HEK293 (cell line): ENCODE data around the gene MLKL.

ENCODE experiments used
- EGR2 ChIP-seq: fragments of 450-650 bp; formaldehyde crosslinking; IDR thresholded peaks from 2 replicates; pipeline ENCODE4 v1.5.1; 2016; ENCODE audit warnings: low read depth, missing biosample characterization, missing genetic modification characterization
- KLF9 ChIP-seq: fragments of 450-650 bp; formaldehyde crosslinking; IDR thresholded peaks from 2 replicates; pipeline ENCODE4 v1.5.1; 2016; ENCODE audit warnings: missing biosample characterization, missing genetic modification characterization, low read depth
- MYNN ChIP-seq: fragments of 450-650 bp; formaldehyde crosslinking; IDR thresholded peaks from 2 replicates; pipeline ENCODE4 v1.5.1; 2016; ENCODE audit warnings: missing biosample characterization, missing genetic modification characterization, borderline replicate concordance
- SCRT1 ChIP-seq: fragments of 450-650 bp; formaldehyde crosslinking; IDR thresholded peaks from 2 replicates; pipeline ENCODE4 v1.5.1; 2016; ENCODE audit warnings: missing biosample characterization, missing genetic modification characterization, borderline replicate concordance
- SETDB1 ChIP-seq: IDR thresholded peaks from one replicate; pipeline ENCODE4 v1.6.1; 2017; ENCODE audit warnings: mild to moderate bottlenecking, low read length, moderate library complexity, mixed read lengths; ENCODE audit not compliant: insufficient read length
- SP3 ChIP-seq: fragments of 450-650 bp; formaldehyde crosslinking; IDR thresholded peaks from 2 replicates; pipeline ENCODE4 v1.5.1; 2016; ENCODE audit warnings: missing biosample characterization, missing genetic modification characterization
- TRIM28 ChIP-seq: IDR thresholded peaks from 2 replicates; pipeline ENCODE4 v1.6.1; 2011; ENCODE audit warnings: low read length, control low read depth, borderline replicate concordance
- WT1 ChIP-seq: fragments of 450-650 bp; formaldehyde crosslinking; IDR thresholded peaks from 2 replicates; pipeline ENCODE4 v1.5.1; 2016; ENCODE audit warnings: missing biosample characterization, missing genetic modification characterization
- ZFHX2 ChIP-seq: fragments of 450-650 bp; formaldehyde crosslinking; conservative IDR thresholded peaks from 2 replicates; pipeline ENCODE4 v1.5.1; 2016; ENCODE audit warnings: missing biosample characterization, missing genetic modification characterization
- ZNF121 ChIP-seq: fragments of 450-650 bp; formaldehyde crosslinking; IDR thresholded peaks from 2 replicates; pipeline ENCODE4 v1.5.1; 2016; ENCODE audit warnings: missing biosample characterization, missing genetic modification characterization
- ZNF169 ChIP-seq: fragments of 450-650 bp; formaldehyde crosslinking; IDR thresholded peaks from 2 replicates; pipeline ENCODE4 v1.5.1; 2016; ENCODE audit warnings: missing biosample characterization, missing genetic modification characterization
- ZNF211 ChIP-seq: fragments of 450-650 bp; formaldehyde crosslinking; IDR thresholded peaks from 2 replicates; pipeline ENCODE4 v1.5.1; 2016; ENCODE audit warnings: low read depth, missing biosample characterization, missing genetic modification characterization
- ZNF221 ChIP-seq: fragments of 450-650 bp; formaldehyde crosslinking; IDR thresholded peaks from 2 replicates; pipeline ENCODE4 v1.5.1; 2017; ENCODE audit warnings: missing biosample characterization, missing genetic modification characterization, borderline replicate concordance
- ZNF23 ChIP-seq: fragments of 450-650 bp; formaldehyde crosslinking; IDR thresholded peaks from 2 replicates; pipeline ENCODE4 v1.5.1; 2016; ENCODE audit warnings: missing biosample characterization, missing genetic modification characterization, borderline replicate concordance
- ZNF266 ChIP-seq: fragments of 450-650 bp; formaldehyde crosslinking; IDR thresholded peaks from 2 replicates; pipeline ENCODE4 v1.5.1; 2016; ENCODE audit warnings: missing biosample characterization, missing genetic modification characterization, low read depth
- ZNF76 ChIP-seq: fragments of 450-650 bp; formaldehyde crosslinking; IDR thresholded peaks from 2 replicates; pipeline ENCODE4; 2016; ENCODE audit warnings: low read depth, missing biosample characterization, missing genetic modification characterization, borderline replicate concordance
- ZNF776 ChIP-seq: fragments of 450-650 bp; formaldehyde crosslinking; IDR thresholded peaks from 2 replicates; pipeline ENCODE4 v1.5.0; 2017; ENCODE audit warnings: missing biosample characterization, missing genetic modification characterization, borderline replicate concordance
- ZNF837 ChIP-seq: fragments of 450-650 bp; formaldehyde crosslinking; IDR thresholded peaks from 2 replicates; pipeline ENCODE4 v1.5.1; 2016; ENCODE audit warnings: missing biosample characterization, missing genetic modification characterization
- ZNF843 ChIP-seq: fragments of 450-650 bp; formaldehyde crosslinking; IDR thresholded peaks from 2 replicates; pipeline ENCODE4 v1.5.1; 2016; ENCODE audit warnings: missing biosample characterization, missing genetic modification characterization
- TF ChIP-seq, protein P1 (sequence below): fragments of 450-650 bp; formaldehyde crosslinking; IDR thresholded peaks from 2 replicates; pipeline ENCODE4 v1.5.1; 2016; ENCODE audit warnings: missing biosample characterization, missing genetic modification characterization
- TF ChIP-seq, protein P2 (sequence below): fragments of 450-650 bp; formaldehyde crosslinking; IDR thresholded peaks from 2 replicates; pipeline ENCODE4 v1.5.1; 2016; ENCODE audit warnings: missing biosample characterization, missing genetic modification characterization, borderline replicate concordance
- TF ChIP-seq, protein P3 (sequence below): fragments of 450-650 bp; formaldehyde crosslinking; optimal IDR thresholded peaks from 2 replicates; pipeline ENCODE3; 2016; ENCODE audit warnings: missing biosample characterization, mild to moderate bottlenecking, missing genetic modification characterization
- TF ChIP-seq, protein P4 (sequence below): fragments of 450-650 bp; formaldehyde crosslinking; IDR thresholded peaks from 2 replicates; pipeline ENCODE4 v1.5.1; 2016; ENCODE audit warnings: missing biosample characterization, missing genetic modification characterization, low read depth
- TF ChIP-seq, protein P5 (sequence below): fragments of 450-650 bp; formaldehyde crosslinking; IDR thresholded peaks from 2 replicates; pipeline ENCODE4 v1.5.1; 2017; ENCODE audit warnings: missing biosample characterization, missing genetic modification characterization
- TF ChIP-seq, protein P6 (sequence below): fragments of 450-650 bp; formaldehyde crosslinking; IDR thresholded peaks from 2 replicates; pipeline ENCODE4 v1.5.1; 2016; ENCODE audit warnings: missing biosample characterization, missing genetic modification characterization

The MLKL gene

DNA sequence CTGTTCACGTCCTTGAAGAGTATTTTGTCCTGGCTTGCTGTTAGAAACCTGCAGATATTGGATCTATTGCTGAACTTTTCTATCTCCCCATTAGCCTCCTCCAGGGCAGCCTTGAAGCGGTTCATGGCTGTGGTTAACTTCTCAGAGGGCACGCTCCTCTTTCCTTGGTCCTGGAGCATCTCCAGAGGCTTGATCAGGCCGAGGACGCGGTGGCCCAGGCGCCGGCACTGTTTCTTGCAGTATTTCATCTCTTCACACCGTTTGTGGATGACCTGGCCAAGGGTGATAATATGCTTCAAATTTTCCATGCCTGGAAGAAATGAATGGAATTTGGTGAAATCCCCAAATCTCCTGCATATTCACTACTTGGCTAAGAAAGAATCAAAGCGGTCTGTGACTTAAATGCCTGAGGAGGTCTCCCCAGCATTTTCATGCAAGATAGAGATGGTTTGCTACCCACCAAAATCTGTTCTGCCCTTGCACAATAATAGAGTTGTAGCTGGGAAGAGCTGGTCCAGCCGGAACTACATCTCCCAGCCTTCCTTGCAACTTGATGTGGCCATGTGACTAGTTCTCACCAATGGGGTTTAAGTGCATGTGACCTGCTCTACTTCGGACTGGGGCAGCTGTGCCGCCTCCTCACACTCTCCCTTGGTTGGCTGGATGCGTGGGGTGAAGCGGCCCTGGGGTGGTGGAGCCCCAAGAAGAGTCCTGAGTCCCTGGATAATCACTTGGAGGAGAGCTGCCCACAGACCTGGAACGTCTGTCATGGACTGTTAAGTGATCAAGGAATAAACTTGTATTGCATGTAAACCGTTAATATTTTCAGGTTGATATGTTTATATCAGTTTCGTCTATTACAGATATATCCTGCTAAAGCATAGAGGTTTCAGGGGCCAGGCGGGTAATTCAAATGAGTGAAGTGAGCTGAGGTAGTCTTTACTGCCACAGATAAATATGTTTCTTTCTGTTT, 4.9 kb downstream of the MLKL start (continued):
- TF ChIP-seq, protein P1, sequence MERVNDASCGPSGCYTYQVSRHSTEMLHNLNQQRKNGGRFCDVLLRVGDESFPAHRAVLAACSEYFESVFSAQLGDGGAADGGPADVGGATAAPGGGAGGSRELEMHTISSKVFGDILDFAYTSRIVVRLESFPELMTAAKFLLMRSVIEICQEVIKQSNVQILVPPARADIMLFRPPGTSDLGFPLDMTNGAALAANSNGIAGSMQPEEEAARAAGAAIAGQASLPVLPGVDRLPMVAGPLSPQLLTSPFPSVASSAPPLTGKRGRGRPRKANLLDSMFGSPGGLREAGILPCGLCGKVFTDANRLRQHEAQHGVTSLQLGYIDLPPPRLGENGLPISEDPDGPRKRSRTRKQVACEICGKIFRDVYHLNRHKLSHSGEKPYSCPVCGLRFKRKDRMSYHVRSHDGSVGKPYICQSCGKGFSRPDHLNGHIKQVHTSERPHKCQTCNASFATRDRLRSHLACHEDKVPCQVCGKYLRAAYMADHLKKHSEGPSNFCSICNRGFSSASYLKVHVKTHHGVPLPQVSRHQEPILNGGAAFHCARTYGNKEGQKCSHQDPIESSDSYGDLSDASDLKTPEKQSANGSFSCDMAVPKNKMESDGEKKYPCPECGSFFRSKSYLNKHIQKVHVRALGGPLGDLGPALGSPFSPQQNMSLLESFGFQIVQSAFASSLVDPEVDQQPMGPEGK (tag by site-specific recombination), result 0 out of 2 replicates have a peak, but pooled peaks have one; percentile 30
- TF ChIP-seq ZNF266 (no peak), EGR2 (tag by site-specific recombination) (peak; percentile 52; the same call in 1 of the 2 replicates), MYNN (tag by site-specific recombination) (no peak), WT1 (no peak), ZNF121 (tag by site-specific recombination) (no peak), TRIM28 (no peak), SP3 (tag by site-specific recombination) (peak; percentile 49; the same call in 1 of the 2 replicates), KLF9 (tag by site-specific recombination) (no peak), ZNF211 (tag by site-specific recombination) (no peak), ZNF843 (tag by site-specific recombination) (no peak), SETDB1 (no peak), SCRT1 (tag by site-specific recombination) (no peak), ZFHX2 (tag by site-specific recombination) (peak; percentile 79), ZNF221 (tag by site-specific recombination) (no peak), ZNF169 (tag by site-specific recombination) (no peak), ZNF76 (tag by site-specific recombination) (peak; percentile 90), ZNF837 (tag by site-specific recombination) (no peak), ZNF776 (tag by site-specific recombination) (no peak), ZNF23 (tag by site-specific recombination) (no peak)
- TF ChIP-seq, protein P2, sequence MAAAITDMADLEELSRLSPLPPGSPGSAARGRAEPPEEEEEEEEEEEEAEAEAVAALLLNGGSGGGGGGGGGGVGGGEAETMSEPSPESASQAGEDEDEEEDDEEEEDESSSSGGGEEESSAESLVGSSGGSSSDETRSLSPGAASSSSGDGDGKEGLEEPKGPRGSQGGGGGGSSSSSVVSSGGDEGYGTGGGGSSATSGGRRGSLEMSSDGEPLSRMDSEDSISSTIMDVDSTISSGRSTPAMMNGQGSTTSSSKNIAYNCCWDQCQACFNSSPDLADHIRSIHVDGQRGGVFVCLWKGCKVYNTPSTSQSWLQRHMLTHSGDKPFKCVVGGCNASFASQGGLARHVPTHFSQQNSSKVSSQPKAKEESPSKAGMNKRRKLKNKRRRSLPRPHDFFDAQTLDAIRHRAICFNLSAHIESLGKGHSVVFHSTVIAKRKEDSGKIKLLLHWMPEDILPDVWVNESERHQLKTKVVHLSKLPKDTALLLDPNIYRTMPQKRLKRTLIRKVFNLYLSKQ, result no peak
- TF ChIP-seq, protein P3, sequence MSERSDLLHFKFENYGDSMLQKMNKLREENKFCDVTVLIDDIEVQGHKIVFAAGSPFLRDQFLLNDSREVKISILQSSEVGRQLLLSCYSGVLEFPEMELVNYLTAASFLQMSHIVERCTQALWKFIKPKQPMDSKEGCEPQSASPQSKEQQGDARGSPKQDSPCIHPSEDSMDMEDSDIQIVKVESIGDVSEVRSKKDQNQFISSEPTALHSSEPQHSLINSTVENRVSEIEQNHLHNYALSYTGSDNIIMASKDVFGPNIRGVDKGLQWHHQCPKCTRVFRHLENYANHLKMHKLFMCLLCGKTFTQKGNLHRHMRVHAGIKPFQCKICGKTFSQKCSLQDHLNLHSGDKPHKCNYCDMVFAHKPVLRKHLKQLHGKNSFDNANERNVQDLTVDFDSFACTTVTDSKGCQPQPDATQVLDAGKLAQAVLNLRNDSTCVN, result no peak
- TF ChIP-seq, protein P4, sequence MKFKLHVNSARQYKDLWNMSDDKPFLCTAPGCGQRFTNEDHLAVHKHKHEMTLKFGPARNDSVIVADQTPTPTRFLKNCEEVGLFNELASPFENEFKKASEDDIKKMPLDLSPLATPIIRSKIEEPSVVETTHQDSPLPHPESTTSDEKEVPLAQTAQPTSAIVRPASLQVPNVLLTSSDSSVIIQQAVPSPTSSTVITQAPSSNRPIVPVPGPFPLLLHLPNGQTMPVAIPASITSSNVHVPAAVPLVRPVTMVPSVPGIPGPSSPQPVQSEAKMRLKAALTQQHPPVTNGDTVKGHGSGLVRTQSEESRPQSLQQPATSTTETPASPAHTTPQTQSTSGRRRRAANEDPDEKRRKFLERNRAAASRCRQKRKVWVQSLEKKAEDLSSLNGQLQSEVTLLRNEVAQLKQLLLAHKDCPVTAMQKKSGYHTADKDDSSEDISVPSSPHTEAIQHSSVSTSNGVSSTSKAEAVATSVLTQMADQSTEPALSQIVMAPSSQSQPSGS (tag by site-specific recombination), result no peak
- TF ChIP-seq, protein P5, sequence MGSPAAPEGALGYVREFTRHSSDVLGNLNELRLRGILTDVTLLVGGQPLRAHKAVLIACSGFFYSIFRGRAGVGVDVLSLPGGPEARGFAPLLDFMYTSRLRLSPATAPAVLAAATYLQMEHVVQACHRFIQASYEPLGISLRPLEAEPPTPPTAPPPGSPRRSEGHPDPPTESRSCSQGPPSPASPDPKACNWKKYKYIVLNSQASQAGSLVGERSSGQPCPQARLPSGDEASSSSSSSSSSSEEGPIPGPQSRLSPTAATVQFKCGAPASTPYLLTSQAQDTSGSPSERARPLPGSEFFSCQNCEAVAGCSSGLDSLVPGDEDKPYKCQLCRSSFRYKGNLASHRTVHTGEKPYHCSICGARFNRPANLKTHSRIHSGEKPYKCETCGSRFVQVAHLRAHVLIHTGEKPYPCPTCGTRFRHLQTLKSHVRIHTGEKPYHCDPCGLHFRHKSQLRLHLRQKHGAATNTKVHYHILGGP (tag by site-specific recombination), result no peak
- TF ChIP-seq, protein P6, sequence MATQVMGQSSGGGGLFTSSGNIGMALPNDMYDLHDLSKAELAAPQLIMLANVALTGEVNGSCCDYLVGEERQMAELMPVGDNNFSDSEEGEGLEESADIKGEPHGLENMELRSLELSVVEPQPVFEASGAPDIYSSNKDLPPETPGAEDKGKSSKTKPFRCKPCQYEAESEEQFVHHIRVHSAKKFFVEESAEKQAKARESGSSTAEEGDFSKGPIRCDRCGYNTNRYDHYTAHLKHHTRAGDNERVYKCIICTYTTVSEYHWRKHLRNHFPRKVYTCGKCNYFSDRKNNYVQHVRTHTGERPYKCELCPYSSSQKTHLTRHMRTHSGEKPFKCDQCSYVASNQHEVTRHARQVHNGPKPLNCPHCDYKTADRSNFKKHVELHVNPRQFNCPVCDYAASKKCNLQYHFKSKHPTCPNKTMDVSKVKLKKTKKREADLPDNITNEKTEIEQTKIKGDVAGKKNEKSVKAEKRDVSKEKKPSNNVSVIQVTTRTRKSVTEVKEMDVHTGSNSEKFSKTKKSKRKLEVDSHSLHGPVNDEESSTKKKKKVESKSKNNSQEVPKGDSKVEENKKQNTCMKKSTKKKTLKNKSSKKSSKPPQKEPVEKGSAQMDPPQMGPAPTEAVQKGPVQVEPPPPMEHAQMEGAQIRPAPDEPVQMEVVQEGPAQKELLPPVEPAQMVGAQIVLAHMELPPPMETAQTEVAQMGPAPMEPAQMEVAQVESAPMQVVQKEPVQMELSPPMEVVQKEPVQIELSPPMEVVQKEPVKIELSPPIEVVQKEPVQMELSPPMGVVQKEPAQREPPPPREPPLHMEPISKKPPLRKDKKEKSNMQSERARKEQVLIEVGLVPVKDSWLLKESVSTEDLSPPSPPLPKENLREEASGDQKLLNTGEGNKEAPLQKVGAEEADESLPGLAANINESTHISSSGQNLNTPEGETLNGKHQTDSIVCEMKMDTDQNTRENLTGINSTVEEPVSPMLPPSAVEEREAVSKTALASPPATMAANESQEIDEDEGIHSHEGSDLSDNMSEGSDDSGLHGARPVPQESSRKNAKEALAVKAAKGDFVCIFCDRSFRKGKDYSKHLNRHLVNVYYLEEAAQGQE (tag by site-specific recombination), result no peak
